HFF-Myc (cell line): Measurements from ENCODE around the gene TMEM200C.

Experiments used
- DNase-seq: peaks from one replicate; pipeline ENCODE4 v3.0.0-alpha.2; 2011; ENCODE audit warnings: low read depth; ENCODE audit errors: extremely low read depth
- H3K4me3 ChIP-seq: replicated peaks from 2 replicates; pipeline ENCODE4 v1.5.1; 2011; ENCODE audit warnings: low read depth, mild to moderate bottlenecking, control low read depth, low read length
- TF ChIP-seq, protein P1 (sequence below): IDR thresholded peaks from 2 replicates; pipeline ENCODE4 v1.5.1; 2012; ENCODE audit warnings: mild to moderate bottlenecking, low read depth, low read length, control low read depth; ENCODE audit errors: missing control alignments

The TMEM200C gene

DNA sequence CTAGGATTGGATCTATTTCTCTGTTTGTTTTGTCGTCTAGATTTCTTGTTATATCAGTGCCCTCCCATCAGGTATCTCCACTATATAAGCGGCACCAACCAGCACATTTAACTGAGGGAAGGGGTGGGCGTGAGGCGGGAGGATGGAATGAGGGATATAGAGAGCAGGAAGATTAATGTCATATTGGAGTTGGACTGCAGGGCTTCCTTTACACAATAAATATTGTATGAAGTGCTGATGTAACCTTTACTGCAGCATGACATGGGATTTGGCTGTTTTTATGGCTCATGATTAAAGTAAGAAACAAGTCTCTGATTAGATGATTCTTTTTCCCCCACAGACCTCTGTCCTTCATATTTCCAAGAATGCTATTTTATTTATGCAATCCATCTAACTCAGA is 54.8 kb downstream of the TMEM200C start:
- DNase-seq = no peak
- no peak overlapping the region for H3K4me3 ChIP-seq
- TF ChIP-seq, protein P1, sequence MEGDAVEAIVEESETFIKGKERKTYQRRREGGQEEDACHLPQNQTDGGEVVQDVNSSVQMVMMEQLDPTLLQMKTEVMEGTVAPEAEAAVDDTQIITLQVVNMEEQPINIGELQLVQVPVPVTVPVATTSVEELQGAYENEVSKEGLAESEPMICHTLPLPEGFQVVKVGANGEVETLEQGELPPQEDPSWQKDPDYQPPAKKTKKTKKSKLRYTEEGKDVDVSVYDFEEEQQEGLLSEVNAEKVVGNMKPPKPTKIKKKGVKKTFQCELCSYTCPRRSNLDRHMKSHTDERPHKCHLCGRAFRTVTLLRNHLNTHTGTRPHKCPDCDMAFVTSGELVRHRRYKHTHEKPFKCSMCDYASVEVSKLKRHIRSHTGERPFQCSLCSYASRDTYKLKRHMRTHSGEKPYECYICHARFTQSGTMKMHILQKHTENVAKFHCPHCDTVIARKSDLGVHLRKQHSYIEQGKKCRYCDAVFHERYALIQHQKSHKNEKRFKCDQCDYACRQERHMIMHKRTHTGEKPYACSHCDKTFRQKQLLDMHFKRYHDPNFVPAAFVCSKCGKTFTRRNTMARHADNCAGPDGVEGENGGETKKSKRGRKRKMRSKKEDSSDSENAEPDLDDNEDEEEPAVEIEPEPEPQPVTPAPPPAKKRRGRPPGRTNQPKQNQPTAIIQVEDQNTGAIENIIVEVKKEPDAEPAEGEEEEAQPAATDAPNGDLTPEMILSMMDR = no peak

- TF ChIP-seq, protein P1 = no peak
- no peak for DNase-seq
- H3K4me3 ChIP-seq = no peak overlapping the region
Observed at GRCh38 chr18:5840025-5840424, 55.3 kb downstream of the TMEM200C start.

- no peak overlapping the region for H3K4me3 ChIP-seq
- TF ChIP-seq, protein P1 = no peak
- DNase-seq = no peak
Observed at GRCh38 chr18:5839102-5839501, 56.2 kb downstream of the TMEM200C start.
